AG10803 (cell line): ENCODE results near the gene PRKX.
"Not testable (repeated sequence)": the region's sequence is repeated elsewhere in the genome, so short reads cannot be mapped to it uniquely, and the experiment has no call there.

ENCODE experiments used
- DNase-seq: peaks from one replicate; pipeline ENCODE4 v3.0.0; 2010; ENCODE audit warnings: low read depth
- H3K4me3 ChIP-seq: 2 replicates; pipeline ENCODE4 v1.5.1; 2011; ENCODE audit warnings: mild to moderate bottlenecking, low read length, control low read depth
- CTCF ChIP-seq: conservative IDR thresholded peaks from 2 replicates; pipeline ENCODE4 v1.5.1; 2011; ENCODE audit warnings: mild to moderate bottlenecking, low read length, control low read depth, inconsistent platforms

Gene PRKX

GRCh38 chrX:3651277-3651676, 62.2 kb downstream of the PRKX start:
- H3K4me3 ChIP-seq: no peak overlapping the region
- TF ChIP-seq CTCF: peak; percentile 53
- DNase-seq: peak; percentile 39

GRCh38 chrX:3648084-3648483, 65.4 kb downstream of the PRKX start:
- TF ChIP-seq CTCF: no peak
- no peak for DNase-seq
- no peak overlapping the region for H3K4me3 ChIP-seq

- not testable (repeated sequence) for H3K4me3 ChIP-seq, DNase-seq
These were observed 73.4 kb downstream of the PRKX start for GRCh38 chrX:3639858-3640631.

GRCh38 chrX:3639236-3639635, 74.2 kb downstream of the PRKX start:
- H3K4me3 ChIP-seq: no peak overlapping the region
- no peak for DNase-seq
- TF ChIP-seq CTCF: no peak

- peak; percentile 64 for TF ChIP-seq CTCF
- peak; percentile 34 for DNase-seq
- no peak overlapping the region for H3K4me3 ChIP-seq
These were observed 75.1 kb downstream of the PRKX start for GRCh38 chrX:3638280-3638873.

- no peak overlapping the region for H3K4me3 ChIP-seq
- no peak for TF ChIP-seq CTCF
- no peak for DNase-seq
These were observed 76.6 kb downstream of the PRKX start for GRCh38 chrX:3636803-3637202.

GRCh38 chrX:3631196-3631595, 82.3 kb downstream of the PRKX start:
- no peak overlapping the region for H3K4me3 ChIP-seq
- DNase-seq: no peak
- TF ChIP-seq CTCF: no peak
